SIG-M5 (cell line): Measurements from ENCODE around the gene STK24.

Experiments
- DNase-seq: peaks from one replicate; lab custom pipeline; 2025; lab: John Stamatoyannopoulos, UW

STK24 gene

DNA sequence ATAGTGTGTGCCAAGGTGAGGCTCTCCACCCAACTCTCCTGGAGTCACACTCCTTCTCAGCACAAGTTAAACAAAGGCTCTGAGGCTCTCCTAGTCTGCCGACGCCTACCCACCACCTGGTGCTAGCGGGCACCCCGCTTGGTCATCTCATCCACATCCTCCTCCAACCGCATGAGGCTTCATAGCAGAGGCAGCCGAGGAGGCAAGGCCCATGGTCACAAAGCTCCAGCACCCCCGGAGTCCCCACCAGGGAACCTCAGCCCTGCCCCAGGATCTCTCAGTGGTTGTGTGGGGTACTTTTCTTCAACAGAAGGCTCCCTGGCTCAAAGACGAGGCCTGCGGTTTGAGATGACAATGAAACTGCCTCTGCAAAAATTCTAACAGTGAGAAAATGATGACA, 43.0 kb downstream of the STK24 start:
- no peak for DNase-seq

DNA sequence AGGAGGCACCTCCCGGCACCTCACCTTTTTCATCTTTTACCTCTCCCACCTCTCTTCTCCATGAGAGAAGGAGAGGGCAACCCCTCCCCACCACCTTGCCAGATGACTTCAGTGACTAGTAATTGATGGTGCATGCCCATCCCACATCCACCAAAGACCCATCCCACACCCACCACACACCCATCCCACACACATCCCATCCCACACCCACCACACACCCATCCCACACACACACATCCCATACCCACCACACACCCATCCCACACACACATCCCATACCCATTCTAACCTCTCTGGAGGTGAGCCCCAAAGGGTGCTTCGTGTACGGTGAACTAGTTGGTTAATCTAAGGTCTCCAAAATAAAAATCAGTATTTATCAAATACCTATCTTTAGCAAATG, 44.7 kb downstream of the STK24 start:
- no peak for DNase-seq

DNA sequence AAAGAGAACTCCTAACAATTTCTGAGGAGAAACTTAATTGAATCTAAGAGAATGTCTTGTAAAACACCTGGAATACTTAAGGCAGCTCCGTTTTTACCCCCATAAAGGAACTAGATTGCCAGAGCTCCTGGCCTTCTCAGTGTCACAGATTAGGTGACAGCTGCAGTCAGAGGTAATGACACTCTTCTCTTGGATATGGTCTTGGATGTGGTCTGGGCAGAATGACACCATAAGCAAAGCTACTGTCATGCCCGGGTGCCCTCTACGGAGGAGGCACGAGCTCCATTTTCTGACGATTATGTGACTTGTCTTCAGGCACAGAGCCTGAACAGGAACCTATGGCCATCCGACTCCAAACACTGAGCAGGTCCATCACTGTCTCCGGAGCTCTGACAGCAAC, 46.7 kb downstream of the STK24 start:
- DNase-seq: no peak

DNA sequence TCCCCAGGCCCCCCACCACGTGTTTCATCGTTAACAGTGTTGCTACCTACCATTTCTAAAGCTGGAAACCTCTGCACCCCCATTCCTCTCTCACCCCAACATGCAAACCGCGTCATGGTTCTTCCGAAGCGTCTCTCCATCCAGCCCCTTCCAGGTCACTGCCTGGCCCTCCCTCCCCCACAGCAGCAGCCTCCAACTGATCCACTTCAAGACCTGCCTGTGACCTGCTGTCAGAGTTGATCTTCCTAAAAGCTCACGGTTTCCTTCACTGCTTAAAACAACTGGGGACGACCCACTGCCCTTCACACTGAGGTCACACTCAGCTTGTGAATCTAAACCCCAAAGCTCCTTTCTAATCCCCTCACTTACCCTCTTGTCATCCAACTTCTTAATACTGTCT, 47.7 kb downstream of the STK24 start:
- no peak for DNase-seq

DNA sequence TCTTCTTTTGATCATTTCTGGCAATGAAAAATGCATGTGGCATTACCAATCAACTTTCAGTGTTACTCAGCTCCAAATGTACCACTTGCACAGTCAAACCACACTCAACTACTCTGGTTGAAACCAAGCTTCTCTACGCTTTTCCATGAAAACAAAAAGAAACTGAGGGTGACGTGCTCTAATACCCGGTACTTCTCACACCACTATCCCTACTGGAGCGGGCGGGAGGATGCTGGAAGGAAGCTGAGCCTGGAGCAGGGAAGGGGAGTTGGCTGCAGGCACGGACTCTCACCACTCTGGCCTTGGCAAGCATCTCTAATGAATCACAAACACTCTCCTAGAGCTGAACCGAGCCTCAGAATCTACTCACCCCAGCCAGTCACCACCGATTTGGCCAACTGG, 48.2 kb downstream of the STK24 start:
- no peak for DNase-seq

DNA sequence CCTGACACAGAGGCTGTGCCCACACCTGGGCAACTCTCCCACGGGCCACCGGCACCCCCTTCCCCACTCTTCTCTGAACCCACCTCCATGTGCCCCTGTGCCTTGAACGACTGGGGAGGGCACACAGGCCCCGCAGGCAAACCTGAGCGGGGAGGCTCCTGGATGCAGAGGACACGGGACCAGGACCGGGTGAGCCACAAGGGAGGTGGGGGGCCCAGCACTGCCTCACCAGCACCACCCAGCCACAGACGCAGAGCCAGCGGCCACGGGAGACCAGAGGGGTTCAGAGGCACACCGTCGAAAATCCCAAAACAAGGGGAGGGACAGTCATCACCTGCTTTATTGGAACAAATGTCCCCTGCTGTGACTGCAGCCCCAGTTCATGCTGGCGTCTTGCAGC, 49.4 kb downstream of the STK24 start:
- DNase-seq: no peak

DNA sequence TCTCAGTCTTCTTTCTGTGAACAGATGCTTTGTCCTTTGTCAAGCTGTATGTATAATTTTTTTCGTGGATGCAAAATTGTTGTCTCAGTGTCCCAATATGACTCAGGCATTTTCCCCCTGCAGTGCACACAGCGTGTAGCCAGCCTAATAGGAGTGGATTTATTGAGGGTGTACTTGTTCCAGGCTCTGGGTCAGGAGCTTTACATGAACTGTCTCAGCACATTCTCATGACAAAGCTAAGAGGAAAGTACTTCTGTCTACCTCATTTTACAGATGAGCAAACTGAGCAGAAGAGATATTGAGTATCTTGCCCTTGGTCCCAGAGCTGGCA, 50.8 kb downstream of the STK24 start:
- DNase-seq: no peak

DNA sequence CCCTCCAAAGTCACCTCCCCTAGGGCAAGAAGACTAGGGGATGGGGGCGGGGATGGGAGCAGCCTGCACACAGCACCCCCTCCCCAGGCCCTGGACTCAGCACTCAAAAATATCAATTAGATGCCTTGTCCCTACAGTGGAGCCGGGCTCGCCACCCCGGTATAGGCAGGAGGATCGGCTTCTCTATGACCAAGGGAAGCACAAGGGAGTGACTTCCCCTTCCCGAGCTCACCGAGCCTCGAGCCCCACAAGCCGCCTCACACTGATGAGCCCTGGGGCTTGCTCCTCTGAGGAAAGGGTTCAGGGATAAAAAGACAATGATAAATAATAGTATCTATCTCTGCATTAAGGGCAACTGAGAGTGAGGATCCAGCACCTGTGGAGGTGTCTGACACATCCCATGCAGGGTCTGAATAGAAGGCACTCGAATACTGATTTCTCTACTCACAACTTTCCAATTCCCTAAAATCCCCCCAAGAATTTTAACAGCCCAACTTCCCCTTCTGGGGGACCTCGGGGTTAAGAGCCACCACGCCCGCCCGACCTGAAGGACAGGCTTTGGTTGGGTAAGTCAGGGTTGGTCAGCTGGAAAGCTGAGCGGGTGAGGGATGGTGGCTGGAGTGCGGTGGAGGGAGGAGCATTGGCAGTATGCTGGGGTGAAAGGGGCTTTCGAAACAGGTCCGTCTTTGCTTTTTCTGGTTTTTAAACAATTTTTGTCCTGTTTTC, 51.3 kb downstream of the STK24 start:
- DNase-seq: no peak

DNA sequence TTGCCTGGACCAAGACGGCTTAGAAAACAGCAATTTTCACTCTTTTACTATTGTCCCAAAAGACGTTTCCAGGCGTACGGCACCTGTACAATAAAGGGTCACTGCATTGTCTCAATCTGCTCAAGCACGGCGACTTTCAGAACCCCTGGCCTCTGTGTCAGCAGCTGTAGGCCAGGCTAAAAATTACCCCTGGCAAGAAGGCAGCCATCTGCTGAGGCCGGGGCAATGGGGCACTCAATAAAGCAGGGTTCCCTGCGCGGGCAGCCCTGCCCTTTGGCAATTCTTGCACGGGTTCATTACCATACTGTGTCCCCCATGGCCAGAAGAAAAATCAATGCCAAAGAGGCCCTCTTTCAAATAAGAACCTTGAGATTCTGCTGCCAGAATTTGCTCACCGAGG, 52.1 kb downstream of the STK24 start:
- no peak for DNase-seq

DNA sequence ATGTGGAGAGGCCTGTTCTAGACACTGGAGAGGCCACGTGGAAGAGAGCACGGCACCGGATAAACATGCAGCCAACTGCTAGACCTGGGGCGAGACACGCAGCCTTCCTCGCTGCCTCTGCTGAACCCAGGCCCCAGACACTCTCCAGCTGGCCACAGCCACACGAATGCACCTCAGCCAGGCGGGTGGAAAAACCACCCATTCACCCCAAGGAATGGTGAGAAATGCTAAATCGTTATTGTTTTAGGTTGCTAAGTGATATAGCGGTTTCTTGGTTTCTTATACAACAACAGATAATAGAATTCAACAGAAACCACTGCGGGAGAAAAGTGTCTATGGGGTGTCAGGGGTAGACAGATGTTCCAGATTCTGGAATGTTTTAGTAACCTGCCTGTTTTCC, 52.5 kb downstream of the STK24 start:
- DNase-seq: no peak

DNA sequence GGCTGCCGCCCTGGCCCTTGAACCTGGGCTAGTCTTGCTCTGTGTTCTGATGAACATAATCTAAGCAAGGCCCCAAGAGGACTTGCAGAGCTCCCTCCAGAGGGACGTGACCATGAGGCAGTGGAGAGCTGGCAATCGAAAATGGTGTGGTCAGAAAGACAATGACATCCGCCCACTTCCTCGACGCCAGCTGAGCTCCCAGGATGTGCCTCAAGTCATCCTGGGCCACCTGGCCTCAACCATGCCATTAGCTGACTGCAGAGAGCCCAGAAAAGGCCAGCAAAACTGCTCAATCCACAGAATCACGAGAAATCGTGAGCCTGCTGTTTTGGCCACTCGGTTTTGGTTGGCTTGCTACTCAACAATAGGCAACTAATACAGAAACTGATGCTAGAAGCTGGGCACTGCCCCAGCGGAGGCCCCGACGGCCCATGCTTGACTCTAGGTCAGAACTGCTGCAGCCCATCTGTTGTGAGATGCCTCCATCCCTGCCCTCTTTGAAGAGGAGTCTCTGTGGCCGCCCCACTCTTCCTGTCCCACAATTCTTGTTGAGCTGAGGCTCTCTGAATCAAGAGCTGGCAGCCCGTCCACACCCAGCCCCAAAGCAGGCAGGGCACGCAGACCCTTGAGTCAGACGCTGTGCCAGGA, 53.3 kb downstream of the STK24 start:
- no peak for DNase-seq

DNA sequence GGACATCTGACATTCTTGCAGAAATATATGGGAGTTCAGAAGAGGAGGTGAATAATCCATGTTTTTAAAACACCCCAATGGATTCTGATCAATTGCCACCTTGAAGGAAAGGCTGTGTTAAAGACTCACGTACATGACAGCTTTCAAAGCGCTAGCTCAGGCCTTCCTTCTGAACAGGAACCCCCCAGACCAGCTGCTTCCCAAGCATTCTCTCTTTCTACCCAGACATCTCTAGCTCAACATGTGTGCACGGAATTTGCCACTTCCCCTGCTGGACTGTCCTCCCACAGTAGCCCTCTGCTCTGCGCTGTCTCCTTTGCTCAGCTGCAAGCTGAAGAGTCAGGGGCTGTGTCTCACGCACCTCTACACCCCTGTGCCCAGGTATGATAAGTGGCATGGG, 54.5 kb downstream of the STK24 start:
- no peak for DNase-seq

DNA sequence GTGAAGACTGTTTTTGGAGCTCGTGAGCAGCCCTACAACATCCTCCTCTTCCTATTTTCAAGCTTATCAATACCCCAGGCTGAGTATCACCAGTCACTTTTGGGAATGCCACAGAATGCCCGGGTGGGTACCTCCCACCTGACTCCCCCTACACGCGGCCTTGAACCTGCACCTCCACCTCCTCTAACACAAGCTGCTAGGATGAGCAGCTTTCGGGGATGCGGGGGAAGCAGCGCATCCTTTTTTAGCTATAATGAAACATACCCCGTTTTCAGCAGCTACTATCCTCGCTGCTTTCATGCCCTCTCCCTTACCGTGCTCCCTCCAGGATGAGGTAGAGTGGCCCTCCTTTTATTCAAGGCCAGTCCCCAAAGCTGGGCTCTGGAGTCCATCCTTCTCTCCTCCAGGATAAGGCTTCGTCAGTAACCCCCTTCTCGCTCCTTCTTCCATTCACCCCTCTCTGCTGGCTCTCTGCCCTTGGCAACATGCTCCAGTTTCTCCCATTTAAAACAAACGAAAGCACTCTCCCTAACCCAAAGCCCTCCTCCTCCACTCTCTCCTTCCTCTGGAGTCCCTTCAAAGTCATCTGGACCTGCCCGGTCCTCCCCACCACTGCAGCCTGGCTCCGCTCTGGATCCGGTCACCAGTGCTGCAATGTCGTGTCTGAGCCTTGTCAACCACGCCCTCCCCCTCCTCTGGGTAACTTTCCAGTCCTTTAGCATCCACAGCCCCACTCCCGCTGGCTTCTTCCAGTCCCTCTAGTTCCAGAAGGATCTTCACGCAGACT, 55.3 kb downstream of the STK24 start:
- no peak for DNase-seq

DNA sequence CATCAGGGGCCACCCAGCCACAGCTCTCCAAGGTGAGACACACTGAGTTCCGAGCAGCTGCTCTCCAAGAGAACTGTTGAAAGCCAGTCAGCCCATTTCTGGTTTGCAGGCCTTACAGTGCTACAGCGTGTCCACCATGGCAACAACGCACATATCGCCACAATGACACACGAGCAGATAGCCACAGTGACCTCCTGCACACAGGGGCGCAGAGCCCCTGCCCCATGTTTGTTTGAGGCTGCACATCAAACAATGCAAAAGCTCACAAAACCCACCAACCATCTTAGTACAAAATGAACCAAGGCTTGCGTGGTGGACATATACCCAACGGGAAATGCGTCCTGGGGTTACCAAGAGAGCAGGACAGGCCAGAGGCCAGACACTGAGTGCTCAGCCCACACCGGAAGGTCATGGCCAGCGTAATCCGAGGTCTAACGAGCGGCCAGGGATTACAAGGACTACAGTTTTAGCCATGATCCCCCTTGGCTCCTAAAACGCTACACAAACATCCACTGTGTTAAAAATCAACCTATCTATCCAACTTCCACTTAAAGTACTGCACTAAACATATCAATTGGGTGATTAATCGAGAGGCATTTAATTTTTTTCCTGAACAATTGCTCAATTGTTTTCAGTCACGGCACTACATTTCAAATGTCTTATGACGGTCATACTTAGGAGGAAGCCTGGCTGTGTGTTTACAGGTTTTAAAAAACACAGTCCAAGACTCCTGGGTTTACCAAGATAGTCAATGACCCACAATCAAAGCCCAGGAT, 56.0 kb downstream of the STK24 start:
- DNase-seq: no peak

DNA sequence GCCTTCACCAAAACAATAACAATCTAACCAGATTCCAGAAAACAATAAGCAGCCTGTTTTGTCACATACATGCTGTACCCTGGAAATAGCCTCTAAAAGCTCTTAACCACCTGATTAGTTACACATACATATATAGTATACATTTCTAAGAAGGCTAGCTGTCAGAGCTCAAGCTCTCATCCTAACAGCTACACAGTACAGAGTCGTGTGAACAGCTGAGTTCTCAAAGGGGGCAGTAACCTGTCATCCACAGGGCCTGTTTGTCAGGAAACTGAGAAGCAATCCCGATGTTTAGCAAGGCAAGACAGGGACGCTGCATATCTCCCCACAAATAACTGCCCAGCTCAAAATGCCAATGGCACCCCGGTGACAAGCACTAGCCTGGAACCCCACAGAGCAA, 56.9 kb downstream of the STK24 start:
- DNase-seq: no peak

DNA sequence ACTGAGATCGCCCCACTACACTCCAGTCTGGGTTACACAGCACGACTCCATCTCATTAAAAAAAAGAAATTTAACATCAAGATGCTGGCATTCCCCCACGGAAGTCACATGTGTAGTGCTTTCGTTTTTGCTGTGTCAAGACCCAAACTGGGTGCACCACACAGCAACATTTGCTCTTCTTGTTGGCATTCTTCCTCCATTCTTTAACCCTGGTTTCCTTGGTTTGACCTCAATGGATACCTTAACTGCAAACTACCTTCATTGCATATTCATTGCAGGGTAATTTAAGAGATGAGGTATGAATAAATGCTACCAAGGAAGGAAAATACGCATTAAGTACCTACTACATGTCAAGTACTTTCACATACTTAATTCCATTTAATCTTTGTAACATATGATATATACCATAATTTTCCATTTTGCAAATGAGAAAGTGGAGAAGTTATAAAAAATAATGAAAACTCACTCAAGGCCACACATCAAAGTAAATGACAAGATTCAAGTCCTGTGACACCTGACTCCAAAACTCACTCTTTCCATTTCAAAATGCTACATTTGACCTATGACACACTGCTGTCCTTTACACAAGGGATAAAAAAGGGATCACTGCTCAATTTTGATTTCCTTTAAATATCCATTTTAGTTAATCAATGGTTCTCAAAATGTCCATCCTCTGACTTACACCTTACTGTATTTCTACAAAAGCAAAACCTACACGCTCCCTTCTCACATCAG, 59.2 kb downstream of the STK24 start:
- no peak for DNase-seq

DNA sequence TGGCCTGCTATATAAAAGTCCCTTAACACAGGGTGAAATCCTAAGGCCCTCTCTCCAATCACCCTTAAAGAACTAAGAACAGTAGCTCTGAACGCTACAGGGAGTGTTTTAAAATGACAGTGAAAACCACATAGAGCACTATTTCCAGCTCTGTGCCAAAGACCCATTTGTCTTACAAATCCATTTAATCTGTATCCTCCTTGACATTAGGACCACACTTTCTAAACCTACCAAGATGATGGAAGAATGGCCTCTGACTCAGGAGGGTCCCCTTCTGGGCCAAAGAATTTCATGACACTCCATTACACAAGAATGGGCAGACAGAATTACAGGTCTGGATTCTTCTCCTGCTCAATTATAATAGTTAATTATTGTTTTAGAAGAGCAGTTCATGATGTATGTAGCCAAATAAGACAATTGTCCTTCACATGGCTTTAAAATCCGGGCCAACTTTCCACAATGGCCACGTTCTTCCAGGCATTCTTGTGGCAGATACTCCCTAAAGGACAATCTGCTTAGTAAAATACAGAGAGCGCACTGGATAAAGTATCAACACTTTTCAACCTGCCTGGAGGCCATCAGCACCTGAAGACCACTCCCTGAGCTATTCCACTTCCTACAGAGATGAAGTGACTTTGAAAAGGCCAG, 61.0 kb downstream of the STK24 start:
- DNase-seq: no peak

DNA sequence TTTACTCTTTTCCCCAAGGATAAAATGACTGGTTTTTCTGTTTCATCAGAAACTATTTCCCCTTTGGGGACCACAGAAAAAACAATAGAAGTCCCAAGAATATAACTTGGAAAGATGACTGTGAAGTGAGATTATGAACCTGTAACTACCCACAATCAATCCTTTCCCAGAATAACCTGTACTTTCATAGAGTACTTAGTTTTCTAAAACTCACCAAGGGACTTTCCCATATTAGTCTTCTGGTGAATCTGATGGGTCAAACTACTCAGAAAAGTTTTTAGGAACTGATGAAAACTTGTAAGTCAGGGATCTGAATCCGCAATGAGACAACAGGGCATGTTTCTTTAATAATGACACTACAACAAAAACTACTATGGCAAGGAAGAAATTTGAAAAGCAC, 62.6 kb downstream of the STK24 start:
- DNase-seq: no peak

DNA sequence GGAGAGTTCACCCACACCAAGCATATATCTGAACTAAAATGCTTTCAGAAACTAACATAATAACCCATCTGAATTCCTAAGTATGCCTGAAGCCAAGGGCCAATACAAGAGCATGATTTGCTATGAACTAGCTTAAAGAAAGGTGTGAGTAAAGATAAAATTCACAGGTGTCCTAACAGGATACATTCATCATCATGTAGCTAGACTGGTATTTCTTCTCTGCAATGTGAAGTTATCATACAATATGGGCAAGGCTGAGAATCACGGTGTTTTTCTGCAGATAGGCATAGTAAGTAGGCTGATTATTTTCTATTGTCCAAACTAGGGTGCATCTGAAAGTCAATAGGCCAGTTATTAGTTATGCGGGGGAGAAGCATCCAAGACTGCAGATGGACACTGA, 63.1 kb downstream of the STK24 start:
- DNase-seq: no peak

DNA sequence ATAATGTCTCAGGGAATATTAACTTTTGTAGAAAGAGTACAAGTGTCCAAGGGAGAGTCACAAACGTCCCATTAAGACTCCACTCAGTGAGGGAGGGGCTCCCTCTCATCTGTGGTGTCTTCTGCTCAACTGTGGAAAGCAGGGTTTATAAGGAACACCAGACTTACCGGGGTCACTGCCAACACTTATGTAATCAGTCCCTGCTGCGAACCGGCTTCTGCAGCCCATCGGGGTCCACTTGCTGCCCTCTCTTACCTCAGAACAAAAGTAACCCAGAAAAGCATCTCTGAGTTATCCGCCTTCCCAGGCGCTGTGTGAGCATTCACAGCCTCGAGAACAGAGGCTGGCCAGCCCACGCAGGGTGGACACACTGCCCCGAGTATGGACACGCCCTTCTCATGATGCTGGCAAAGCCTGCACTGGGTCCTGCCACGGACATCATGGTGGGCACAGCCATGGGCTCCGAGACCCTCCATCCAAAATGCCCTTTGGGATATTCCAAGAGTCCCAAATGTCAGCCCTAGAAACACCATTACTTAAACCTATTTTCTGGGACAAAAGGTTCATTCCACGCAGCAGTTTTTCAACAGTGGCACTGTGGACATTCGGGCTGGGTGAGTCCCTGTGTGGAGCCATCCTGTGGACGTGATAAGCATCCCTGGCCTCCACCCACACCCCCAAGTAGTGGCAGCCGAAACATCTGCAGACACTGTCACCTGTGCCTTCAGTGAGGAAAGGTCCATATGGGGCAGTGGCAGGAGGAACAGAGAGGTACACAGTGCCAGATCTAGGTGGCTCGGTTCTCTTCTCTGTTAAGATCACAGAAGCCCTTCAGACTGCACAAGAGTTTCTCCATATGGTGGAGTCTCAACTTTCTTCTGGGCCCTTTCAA, 63.9 kb downstream of the STK24 start:
- no peak for DNase-seq
